ENCODE data around the gene MAN1C1.
"Not testable (repeated sequence)": the region's sequence is repeated elsewhere in the genome, so short reads cannot be mapped to it uniquely, and the experiment has no call there.

The MAN1C1 gene

DNA sequence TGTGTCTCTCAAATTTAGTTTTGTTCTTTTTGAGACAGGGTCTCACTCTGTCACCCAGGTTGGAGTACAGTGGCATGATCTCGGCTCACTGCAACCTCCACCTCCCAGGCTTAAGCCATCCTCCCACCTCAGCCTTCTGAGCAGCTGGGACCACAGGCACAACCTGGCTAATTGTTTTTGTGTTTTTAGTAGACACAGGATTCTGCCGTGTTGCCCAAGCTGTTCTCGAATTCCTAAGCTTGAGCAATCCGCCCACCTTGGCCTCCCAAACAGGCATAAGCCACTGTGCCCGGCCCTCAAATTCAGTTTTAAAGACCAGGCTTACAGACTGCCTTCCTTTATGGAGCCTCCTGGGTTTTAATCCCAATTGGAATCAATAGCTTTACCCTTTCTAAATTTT, 99.7 kb downstream of the MAN1C1 start:
- DNase-seq (ENCODE audit: low spot score) = no peak

GRCh38 chr1:25718732-25719131, 102.1 kb downstream of the MAN1C1 start:
- DNase-seq (ENCODE audit: low spot score) = no peak

GRCh38 chr1:25720624-25721023, 104.0 kb downstream of the MAN1C1 start:
- no peak for DNase-seq (ENCODE audit: low spot score)

DNA sequence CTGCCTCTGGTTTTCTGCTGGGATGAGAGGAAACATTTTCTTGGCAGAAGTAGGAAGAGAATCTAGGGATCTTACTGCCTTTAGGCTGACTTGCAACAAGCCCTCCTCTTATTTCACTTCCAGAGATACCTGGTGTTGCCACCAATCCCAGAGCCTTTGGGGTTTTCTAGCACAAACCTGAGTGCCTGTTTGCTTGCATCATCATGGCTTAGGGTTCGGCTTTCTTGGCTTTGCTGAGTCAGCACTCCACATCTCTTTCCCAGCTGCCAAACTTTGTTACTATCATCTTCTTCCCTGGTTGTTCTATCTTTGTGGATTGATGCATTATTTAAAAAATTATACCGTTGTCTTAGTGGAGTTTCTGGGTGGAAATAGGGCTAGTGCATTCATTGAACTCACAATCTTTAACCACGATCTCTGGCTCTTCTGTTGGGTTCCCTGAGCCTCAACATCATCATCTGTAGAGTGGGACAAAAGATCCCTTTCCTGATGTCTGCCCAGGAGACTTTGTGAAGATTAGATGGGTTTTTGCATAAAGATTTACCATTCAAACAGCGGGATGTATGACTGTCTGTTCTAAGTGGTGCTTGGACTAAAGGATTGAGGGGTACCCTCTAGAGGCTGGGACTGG, 106.8 kb downstream of the MAN1C1 start:
- DNase-seq (ENCODE audit: low spot score) = no peak

DNA sequence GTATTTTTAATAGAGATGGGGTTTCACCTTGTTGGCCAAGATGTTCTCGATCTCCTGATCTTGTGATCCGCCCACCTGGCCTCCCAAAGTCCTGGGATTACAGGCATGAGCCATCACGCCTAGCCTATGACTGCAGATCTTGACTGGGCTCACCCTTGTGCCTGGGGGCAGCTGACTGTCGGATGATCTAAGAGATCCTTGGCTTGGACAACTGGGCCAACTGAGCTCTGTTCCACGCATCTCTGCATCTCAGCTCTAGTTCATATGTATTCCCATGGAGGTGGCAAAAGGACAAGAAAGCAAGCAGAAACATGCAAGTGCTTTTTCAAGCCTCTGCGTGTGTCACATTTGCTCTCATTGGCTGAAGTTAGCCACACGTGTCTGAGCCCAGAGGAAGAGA, 107.6 kb downstream of the MAN1C1 start:
- DNase-seq (ENCODE audit: low spot score) = no peak

DNA sequence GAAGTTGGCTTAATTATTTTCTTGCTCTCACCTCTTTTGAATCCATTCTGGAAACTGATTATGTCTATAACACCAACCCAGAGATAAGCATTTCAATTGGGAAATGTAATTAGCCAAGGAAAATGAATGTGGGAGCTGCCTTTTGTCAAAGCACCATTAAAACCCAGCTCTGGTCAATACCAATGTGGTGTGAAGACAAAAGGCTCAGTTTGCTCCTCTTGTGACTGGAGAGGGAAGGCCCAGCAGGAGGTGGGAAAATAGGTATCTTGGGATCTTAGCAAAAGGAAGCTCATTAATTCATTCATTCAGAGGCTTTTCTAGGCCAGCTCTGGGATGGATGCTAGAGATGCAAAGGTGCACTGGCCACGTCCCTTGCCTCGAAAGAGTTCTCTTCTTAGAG, 108.4 kb downstream of the MAN1C1 start:
- DNase-seq (ENCODE audit: low spot score) = no peak

- no peak for DNase-seq (ENCODE audit: low spot score)
These were observed 108.9 kb downstream of the MAN1C1 start for GRCh38 chr1:25725482-25725881.

DNA sequence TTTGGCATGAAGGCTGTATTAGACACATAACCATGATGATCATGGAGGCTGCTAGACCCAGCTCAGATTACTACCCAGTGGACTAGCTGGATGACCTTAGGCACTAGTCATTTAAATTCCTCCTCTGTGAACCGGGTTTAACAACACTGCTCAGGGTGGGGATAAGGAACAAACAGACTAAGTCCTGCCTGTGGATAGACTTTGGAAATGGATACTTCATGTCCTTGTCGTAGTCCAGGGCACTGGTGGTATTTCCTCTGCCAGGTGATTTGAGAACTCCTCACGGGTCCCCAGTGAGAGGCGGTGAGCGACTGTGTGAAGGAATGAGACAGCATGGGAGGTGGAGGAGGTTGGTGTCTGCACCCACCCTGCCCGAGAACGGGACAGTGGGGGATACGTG, 110.5 kb downstream of the MAN1C1 start:
- DNase-seq (ENCODE audit: low spot score) = no peak

DNA sequence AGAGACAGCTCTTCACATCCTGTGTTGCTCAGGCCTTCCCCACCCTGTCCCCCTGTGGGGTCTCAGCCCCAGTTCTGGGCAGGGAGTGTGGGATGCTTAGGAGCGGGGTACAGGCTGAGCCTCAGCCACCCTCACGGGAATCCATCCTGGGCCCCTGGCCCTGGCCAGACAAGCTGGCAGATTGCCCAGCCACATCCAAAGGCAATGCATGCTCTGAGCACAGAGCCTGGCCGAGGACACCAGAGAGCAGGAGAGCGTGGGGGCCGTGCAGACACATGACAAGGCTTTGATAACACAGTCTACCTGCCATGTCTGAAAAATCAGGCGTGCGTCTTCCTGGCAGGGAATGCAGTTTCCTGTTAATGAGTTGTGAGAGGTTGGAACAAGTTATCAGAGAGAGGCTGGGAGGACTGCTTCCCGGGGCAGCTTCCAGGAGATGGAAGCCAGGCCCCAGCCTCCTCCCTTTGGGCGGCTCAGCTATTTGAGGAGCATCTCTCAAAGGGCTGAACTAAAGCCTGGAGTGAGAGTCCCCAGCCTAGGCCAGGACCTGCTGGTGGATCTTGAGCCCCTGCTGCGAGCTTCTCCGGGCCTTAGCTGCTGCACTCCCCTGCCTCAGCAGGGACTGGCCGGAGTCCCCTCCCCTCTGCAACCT, 111.2 kb downstream of the MAN1C1 start:
- peak; percentile 55 for DNase-seq (ENCODE audit: low spot score)

- no peak for DNase-seq (ENCODE audit: low spot score)
These were observed 111.8 kb downstream of the MAN1C1 start for GRCh38 chr1:25728301-25728935.

DNA sequence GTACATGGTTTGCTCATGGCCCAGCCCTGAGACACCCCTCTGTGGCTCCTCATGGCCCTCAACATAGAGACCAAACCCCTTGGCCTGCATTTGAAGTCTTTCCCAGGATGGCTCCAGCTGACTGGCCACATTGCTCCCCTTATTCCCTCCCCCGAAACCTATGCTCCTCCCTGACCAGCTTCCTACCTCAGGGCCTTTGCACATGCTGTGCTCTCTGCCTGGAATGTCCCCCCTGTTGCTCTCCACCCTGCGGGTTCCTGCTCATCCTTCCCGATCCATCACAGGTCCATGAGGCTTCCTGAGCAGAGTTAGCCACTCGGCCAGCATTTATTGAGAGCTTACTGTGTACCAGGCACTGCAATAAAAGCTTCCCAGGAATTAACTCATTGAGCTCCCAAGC, 112.5 kb downstream of the MAN1C1 start:
- no peak for DNase-seq (ENCODE audit: low spot score)

- DNase-seq (ENCODE audit: low spot score) = no peak
These were observed 113.4 kb downstream of the MAN1C1 start for GRCh38 chr1:25729790-25730644.

GRCh38 chr1:25731148-25731547, 114.6 kb downstream of the MAN1C1 start:
- DNase-seq (ENCODE audit: low spot score) = no peak

GRCh38 chr1:25731626-25732370, 115.2 kb downstream of the MAN1C1 start:
- DNase-seq (ENCODE audit: low spot score) = no peak

- no peak for DNase-seq (ENCODE audit: low spot score)
These were observed 116.2 kb downstream of the MAN1C1 start for GRCh38 chr1:25732821-25733220.

GRCh38 chr1:25733271-25733670, 116.7 kb downstream of the MAN1C1 start:
- DNase-seq (ENCODE audit: low spot score) = no peak

- DNase-seq (ENCODE audit: low spot score) = not testable (repeated sequence)
These were observed 118.4 kb downstream of the MAN1C1 start for GRCh38 chr1:25734991-25735390.

DNA sequence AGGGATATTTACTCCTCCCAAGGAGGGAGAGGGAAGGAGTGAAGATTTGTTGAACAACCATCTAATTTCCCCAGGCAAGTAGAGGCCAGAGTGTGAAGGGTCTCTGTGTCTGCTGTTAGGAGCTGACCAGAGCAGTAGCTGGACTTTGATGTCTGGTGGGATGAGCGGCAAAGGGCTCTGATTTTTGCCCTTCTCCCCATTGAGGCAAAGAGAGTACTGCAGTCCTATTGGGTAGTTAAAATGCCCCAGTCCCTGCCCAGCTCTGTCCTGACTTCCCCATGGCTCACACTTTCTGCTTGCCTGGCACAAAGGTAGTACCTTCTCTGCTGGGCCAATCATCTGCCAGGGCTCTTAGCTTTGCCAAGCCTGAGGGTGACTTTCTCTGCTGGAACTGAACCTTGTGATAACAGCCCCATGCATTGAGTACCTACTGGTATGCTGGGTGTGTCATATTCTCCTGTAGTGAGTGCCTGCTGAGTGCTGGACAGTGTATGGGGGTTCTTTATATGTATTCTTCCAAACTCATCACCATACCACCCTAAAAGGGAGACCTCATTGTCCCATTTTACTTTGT, 119.5 kb downstream of the MAN1C1 start:
- no peak for DNase-seq (ENCODE audit: low spot score)

GRCh38 chr1:25737130-25737529, 120.5 kb downstream of the MAN1C1 start:
- peak; percentile 30 for DNase-seq (ENCODE audit: low spot score)

- DNase-seq (ENCODE audit: low spot score) = no peak
These were observed 121.9 kb downstream of the MAN1C1 start for GRCh38 chr1:25738499-25738898.

DNA sequence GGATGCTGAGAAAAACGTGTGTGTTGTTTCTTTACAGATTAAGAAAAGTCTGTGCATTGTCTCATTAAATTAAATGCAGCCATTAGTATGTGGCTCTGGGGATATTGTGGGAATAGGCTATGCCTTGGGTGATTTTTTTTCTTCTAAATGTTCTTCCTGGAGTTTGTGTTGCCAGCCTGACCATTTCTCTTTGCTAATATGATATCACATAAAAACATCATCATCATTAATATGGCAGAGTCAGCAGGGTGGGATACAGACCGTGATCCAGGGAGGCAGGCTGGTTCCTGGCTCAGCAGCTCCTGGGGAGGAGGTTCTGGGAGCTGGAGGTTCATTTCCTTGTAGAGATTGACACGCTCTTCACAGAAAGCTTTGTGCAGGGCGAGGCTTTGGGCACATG, 122.8 kb downstream of the MAN1C1 start:
- no peak for DNase-seq (ENCODE audit: low spot score)

DNA sequence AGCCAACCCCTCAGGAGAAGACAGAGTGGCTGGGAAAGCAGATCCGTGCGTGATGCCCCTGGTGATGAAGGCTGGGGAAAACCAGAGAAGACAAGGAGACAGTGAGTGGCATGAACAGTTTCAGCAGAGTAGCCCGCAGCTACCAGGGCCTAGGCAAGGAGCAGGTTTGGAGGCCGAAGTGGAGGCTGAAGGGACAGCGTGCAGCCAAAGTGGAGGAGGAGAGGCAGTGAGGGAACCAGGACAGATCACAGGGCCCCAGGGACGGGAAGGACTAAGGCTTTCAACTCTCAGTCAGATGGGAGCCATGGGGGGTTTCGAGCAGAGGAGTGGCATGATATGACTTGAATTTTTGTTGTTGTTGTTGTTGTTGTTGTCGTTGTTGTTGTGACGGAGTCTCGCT, 123.5 kb downstream of the MAN1C1 start:
- no peak for DNase-seq (ENCODE audit: low spot score)
